Gastrocnemius medialis (tissue), 4 donors: ENCODE data around the gene C1QTNF8.

Experiments used
- POLR2A ChIP-seq, 2 donors: fragments of 450-650 bp; IDR thresholded peaks; one replicate each; pipeline ENCODE4 v1.6.1; 2017; ENCODE audit warnings: antibody characterized with exemption in 2 of 2, mild to moderate bottlenecking in 2 of 2, moderate library complexity in 2 of 2
- TF ChIP-seq, protein P1 (sequence below), 5 experiments: fragments of 450-650 bp in 3 of 5; fragments of 200-600 bp in 2 of 5; sonication (generic) in 2 of 5; IDR thresholded peaks in 4 of 5; conservative IDR thresholded peaks in 1 of 5; 1 replicate in 4 of 5; 2 replicates in 1 of 5; pipeline ENCODE4 v1.5.1; 2016 to 2019; ENCODE audit warnings: antibody characterized with exemption in 5 of 5, mild to moderate bottlenecking in 3 of 5, moderate library complexity in 3 of 5

DNA sequence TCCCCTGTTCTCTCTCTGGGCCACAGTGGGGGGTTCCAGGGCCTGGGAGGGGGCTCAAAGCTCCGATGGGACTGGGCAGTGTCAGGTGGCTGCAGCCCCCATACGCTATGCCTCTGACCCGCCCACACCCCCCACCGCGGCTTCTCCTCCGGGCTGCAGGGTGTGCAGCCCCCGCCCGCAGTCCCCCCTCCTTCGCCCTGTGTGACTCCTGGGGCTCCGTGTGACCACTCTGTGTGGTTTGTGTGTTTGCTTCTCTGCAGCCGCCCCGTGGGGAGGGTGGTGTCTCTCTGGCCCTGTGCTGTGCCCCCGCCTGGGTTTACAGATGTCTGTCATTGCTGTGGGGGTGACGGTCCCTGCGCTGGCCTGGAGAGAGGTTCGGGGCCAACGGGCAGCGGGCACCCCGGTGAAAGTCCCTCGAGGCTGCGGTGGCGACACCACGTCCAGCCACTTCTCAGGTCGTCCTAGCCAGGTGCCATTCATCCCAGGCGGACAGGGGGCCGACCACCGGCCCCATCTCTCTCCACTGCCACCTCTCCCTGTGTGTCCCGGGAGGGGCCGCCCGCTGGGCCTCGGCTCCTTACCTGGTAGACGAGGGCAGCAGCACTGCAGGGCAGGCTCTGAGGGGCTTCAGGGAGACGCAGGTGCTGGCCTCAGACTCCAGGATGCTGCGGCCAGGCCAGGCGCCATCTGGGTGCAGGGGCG is 18.0 kb downstream of the C1QTNF8 start:
- TF ChIP-seq POLR2A (IDR thresholded peaks at IDR 0.05): no peak
- TF ChIP-seq, protein P1, sequence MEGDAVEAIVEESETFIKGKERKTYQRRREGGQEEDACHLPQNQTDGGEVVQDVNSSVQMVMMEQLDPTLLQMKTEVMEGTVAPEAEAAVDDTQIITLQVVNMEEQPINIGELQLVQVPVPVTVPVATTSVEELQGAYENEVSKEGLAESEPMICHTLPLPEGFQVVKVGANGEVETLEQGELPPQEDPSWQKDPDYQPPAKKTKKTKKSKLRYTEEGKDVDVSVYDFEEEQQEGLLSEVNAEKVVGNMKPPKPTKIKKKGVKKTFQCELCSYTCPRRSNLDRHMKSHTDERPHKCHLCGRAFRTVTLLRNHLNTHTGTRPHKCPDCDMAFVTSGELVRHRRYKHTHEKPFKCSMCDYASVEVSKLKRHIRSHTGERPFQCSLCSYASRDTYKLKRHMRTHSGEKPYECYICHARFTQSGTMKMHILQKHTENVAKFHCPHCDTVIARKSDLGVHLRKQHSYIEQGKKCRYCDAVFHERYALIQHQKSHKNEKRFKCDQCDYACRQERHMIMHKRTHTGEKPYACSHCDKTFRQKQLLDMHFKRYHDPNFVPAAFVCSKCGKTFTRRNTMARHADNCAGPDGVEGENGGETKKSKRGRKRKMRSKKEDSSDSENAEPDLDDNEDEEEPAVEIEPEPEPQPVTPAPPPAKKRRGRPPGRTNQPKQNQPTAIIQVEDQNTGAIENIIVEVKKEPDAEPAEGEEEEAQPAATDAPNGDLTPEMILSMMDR (IDR thresholded peaks at IDR 0.05 in 4 of 5, conservative IDR thresholded peaks at IDR 0.05 in 1 of 5): no peak
